Endothelial cell (in vitro differentiated cells): ENCODE measurements around the gene NAIF1. TPM values are rescaled to one million over a fixed set of nuclear protein-coding genes. Genes with fewer than 3 reads are reported as not detected.

Experiments used
- DNase-seq: peaks from one replicate; pipeline ENCODE4 v3.0.0; 2021; ENCODE audit warnings: low spot score
- H3K27ac Mint-ChIP-seq: one replicate; pipeline ENCODE4 v1.8.0; 2021; ENCODE audit warnings: mixed read lengths, inconsistent platforms; ENCODE audit not compliant: unreplicated experiment
- H3K27me3 Mint-ChIP-seq: one replicate; pipeline ENCODE4 v1.8.0; 2021; ENCODE audit warnings: mild to moderate bottlenecking, moderate library complexity, mixed read lengths, inconsistent platforms; ENCODE audit not compliant: unreplicated experiment
- H3K36me3 Mint-ChIP-seq: one replicate; pipeline ENCODE4 v1.8.0; 2021; ENCODE audit warnings: mild to moderate bottlenecking, low read depth, mixed read lengths, inconsistent platforms; ENCODE audit not compliant: unreplicated experiment
- H3K4me1 Mint-ChIP-seq: one replicate; pipeline ENCODE4 v1.8.0; 2021; ENCODE audit warnings: mild to moderate bottlenecking, mixed read lengths, inconsistent platforms; ENCODE audit not compliant: unreplicated experiment
- H3K4me3 Mint-ChIP-seq: one replicate; pipeline ENCODE4 v1.8.0; 2021; ENCODE audit warnings: mild to moderate bottlenecking, mixed read lengths, inconsistent platforms; ENCODE audit not compliant: unreplicated experiment
- H3K9me3 Mint-ChIP-seq: one replicate; pipeline ENCODE4 v1.8.0; 2021; ENCODE audit warnings: mixed read lengths, inconsistent platforms; ENCODE audit not compliant: unreplicated experiment
- CTCF ChIP-seq: fragments of 200-600 bp; sonication (generic); IDR thresholded peaks from one replicate; pipeline ENCODE4 v1.5.0; 2021; ENCODE audit warnings: antibody characterized with exemption; ENCODE audit not compliant: unreplicated experiment
- total RNA-seq: library from RNA; stranded (reverse); fragmentation: NEBNext Ultra II Directional; extraction: Animal tissue kit (Norgen Biotek cat#: 25700); gene quantifications from one replicate; pipeline ENCODE4 v1.2.1, GENCODE V29; 2021; ENCODE audit not compliant: unreplicated experiment

Gene NAIF1
- total RNA-seq, 1 donor from 2014 or later = 9.9 TPM

- Mint-ChIP-seq H3K9me3 (no peaks in the 10 kb centered on the region), H3K27me3 (peaks cover 5% of the 10 kb centered on the region), H3K27ac (peak overlapping the region; percentile 99), H3K4me1 (peaks cover 29% of the 10 kb centered on the region), H3K36me3 (peaks cover 15% of the 10 kb centered on the region), H3K4me3 (peak overlapping the region; percentile 92)
- no peak for TF ChIP-seq CTCF
- peak; percentile 72 for DNase-seq
Measured at GRCh38 chr9:128098297-128099230, 31.4 kb upstream of the NAIF1 start.

GRCh38 chr9:128097543-128098296, 30.6 kb upstream of the NAIF1 start:
- H3K27ac Mint-ChIP-seq = peak overlapping the region; percentile 99
- peaks cover 13% of the 10 kb centered on the region for H3K36me3 Mint-ChIP-seq
- H3K4me1 Mint-ChIP-seq = peaks cover 29% of the 10 kb centered on the region
- DNase-seq = no peak
- H3K27me3 Mint-ChIP-seq = peaks cover 5% of the 10 kb centered on the region
- peak overlapping the region; percentile 92 for H3K4me3 Mint-ChIP-seq
- H3K9me3 Mint-ChIP-seq = no peaks in the 10 kb centered on the region
- TF ChIP-seq CTCF = no peak

GRCh38 chr9:128096616-128097536, 29.8 kb upstream of the NAIF1 start:
- DNase-seq = no peak
- Mint-ChIP-seq H3K27ac (peak overlapping the region; percentile 80), H3K4me3 (no peak overlapping the region), H3K27me3 (peaks cover 5% of the 10 kb centered on the region), H3K4me1 (peaks cover 29% of the 10 kb centered on the region), H3K36me3 (peaks cover 5% of the 10 kb centered on the region), H3K9me3 (no peaks in the 10 kb centered on the region)
- no peak for TF ChIP-seq CTCF

- Mint-ChIP-seq H3K36me3 (peaks cover 4% of the 10 kb centered on the region), H3K9me3 (no peaks in the 10 kb centered on the region), H3K4me3 (no peak overlapping the region), H3K4me1 (peaks cover 22% of the 10 kb centered on the region), H3K27me3 (peaks cover 5% of the 10 kb centered on the region), H3K27ac (peak overlapping the region; percentile 86)
- no peak for DNase-seq
- TF ChIP-seq CTCF = no peak
Measured at GRCh38 chr9:128094950-128095544, 27.9 kb upstream of the NAIF1 start.
